ENCODE data around the gene SENP3. TPM values are rescaled to one million over a fixed set of nuclear protein-coding genes. Genes with fewer than 3 reads are reported as not detected.

The SENP3 gene
- total RNA-seq, 1 experiment from 2014 or later, result 52.0 TPM

DNA sequence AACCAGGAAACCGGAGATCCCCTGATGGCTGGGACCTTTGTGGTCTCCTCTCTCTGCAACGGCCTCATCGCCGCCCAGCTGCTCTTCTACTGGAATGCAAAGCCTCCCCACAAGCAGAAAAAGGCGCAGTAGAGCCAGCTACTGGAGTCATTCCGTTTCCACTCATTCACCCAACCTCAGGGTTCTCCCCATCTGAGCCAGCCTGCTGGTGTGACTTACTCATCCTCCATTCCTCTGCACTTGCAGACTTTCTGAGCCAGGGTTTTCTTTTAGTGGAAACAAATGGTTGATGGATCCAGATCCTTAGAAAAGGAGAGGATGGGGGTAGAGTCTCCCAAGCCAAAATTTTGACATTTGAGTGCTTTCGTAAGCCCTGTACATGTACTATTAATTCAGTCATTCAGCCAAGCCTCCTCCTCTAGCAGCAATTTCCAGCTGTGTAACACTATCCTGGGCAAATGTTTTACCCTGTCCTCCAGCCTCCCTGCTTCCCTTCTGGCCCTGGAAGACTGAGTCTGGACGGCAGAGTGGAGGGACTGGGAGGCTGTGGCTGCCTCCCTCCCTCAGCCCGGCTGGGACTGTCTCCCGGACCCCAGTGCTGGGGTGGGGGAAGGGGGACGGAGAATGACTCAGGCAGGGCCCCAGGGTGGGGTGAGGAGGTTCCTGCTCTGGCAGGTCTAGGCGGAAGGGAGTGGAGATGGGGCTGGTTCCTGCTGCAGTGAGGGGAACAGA lies 25.9 kb downstream of the SENP3 start:
- BruUV-seq (replicated peaks), result no TSS peak
- intact Hi-C loops (cut with micrococcal nuclease; ENCODE audit: unreplicated experiment), result no loop called here
- no peak for DNase-seq
- no peaks in the 10 kb centered on the region for H3K4me1 Mint-ChIP-seq (ENCODE audit: low read depth, unreplicated experiment)
- H3K9me3 Mint-ChIP-seq (ENCODE audit: low read depth, unreplicated experiment), result no peaks in the 10 kb centered on the region
- peaks cover 54% of the 10 kb centered on the region for H3K36me3 Mint-ChIP-seq (ENCODE audit: insufficient read depth, unreplicated experiment)
- CTCF ChIA-PET, result interaction anchor here (0.6 kb wide), 2 partner anchors 100 to 130 kb away, joined by 3 read pairs; partner anchors contain the start of genes DNAH2 and WRAP53
- TF ChIP-seq, protein P1, sequence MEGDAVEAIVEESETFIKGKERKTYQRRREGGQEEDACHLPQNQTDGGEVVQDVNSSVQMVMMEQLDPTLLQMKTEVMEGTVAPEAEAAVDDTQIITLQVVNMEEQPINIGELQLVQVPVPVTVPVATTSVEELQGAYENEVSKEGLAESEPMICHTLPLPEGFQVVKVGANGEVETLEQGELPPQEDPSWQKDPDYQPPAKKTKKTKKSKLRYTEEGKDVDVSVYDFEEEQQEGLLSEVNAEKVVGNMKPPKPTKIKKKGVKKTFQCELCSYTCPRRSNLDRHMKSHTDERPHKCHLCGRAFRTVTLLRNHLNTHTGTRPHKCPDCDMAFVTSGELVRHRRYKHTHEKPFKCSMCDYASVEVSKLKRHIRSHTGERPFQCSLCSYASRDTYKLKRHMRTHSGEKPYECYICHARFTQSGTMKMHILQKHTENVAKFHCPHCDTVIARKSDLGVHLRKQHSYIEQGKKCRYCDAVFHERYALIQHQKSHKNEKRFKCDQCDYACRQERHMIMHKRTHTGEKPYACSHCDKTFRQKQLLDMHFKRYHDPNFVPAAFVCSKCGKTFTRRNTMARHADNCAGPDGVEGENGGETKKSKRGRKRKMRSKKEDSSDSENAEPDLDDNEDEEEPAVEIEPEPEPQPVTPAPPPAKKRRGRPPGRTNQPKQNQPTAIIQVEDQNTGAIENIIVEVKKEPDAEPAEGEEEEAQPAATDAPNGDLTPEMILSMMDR (IDR thresholded peaks at IDR 0.05; ENCODE audit: unreplicated experiment), result no peak
- no peaks in the 10 kb centered on the region for H3K27me3 Mint-ChIP-seq (ENCODE audit: unreplicated experiment)
- no peak overlapping the region for H3K27ac Mint-ChIP-seq (ENCODE audit: unreplicated experiment)
- H3K4me3 Mint-ChIP-seq (ENCODE audit: low read depth, unreplicated experiment), result no peak overlapping the region

DNA sequence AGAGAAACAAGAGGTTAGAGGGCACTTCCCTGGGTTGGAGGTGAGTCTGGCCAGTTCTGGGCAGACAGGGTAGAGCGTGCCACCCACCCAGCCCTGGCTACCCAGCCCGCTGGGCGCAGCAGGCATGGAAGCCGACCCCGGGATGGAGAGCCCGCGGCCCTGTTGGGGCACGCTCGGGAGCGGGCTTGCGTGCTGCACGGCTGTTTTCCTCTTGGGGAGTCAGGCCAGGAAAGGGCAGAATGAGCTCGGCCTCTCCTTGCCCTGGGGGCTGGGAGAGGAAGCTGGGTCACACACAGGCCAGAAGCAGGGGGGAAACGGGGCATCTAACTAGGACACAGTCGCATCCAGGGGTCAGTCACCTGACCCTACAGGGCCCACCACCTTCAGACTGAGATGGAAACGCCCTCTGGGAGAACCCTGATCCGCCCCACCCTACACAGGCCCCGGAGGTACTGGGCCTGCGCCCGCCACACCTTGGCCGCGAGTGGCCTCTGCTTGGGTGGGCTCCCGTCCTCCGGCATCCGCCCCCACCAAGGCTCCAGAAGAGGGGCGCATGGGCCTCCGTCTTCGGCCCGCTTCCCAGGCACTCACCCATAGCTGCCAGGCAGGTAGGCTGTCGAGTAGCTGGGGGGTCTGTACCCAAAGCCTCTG lies 27.0 kb downstream of the SENP3 start:
- TF ChIP-seq, protein P1 (IDR thresholded peaks at IDR 0.05; ENCODE audit: unreplicated experiment), result no peak
- Mint-ChIP-seq H3K27ac (ENCODE audit: unreplicated experiment) (no peak overlapping the region), H3K27me3 (ENCODE audit: unreplicated experiment) (no peaks in the 10 kb centered on the region), H3K4me1 (ENCODE audit: low read depth, unreplicated experiment) (no peaks in the 10 kb centered on the region), H3K9me3 (ENCODE audit: low read depth, unreplicated experiment) (no peaks in the 10 kb centered on the region), H3K36me3 (ENCODE audit: insufficient read depth, unreplicated experiment) (peaks cover 51% of the 10 kb centered on the region), H3K4me3 (ENCODE audit: low read depth, unreplicated experiment) (no peak overlapping the region)
- intact Hi-C loops (cut with micrococcal nuclease; ENCODE audit: unreplicated experiment), result no loop called here
- CTCF ChIA-PET, result no interaction called here
- no TSS peak for BruUV-seq (replicated peaks)
- DNase-seq, result no peak

DNA sequence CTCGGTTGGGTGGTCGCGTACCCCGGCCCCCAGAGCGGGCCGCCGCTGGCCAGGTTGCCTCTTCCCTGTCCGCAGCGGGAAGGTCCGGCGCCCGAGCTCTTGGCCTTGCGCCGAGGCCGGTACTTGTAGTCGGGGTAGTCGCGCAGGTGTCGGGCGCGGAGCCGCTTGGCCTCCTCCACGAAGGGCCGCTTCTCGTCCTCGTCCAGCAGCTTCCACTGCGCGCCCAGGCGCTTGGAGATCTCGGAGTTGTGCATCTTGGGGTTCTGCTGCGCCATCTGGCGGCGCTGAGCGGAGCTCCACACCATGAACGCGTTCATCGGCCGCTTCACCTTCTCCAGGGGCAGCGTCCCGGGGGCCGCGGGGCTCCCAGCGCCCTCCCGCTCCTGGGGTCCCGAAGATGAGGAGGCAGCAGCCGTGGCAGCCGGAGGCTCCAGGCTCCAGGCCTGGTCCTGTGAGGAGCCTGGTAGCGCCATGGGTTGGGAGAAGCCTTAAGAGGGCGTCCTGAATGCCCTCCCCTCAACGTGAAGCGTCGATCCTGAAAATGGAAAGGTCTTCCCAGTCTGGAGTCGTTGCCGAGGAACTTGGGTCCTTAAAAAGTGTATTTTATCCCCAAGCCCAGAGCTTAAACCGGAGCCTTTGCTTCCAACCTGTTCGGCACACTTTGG lies 27.6 kb downstream of the SENP3 start:
- Mint-ChIP-seq H3K9me3 (ENCODE audit: low read depth, unreplicated experiment) (no peaks in the 10 kb centered on the region), H3K27ac (ENCODE audit: unreplicated experiment) (no peak overlapping the region), H3K27me3 (ENCODE audit: unreplicated experiment) (no peaks in the 10 kb centered on the region), H3K4me1 (ENCODE audit: low read depth, unreplicated experiment) (no peaks in the 10 kb centered on the region), H3K4me3 (ENCODE audit: low read depth, unreplicated experiment) (no peak overlapping the region), H3K36me3 (ENCODE audit: insufficient read depth, unreplicated experiment) (peaks cover 51% of the 10 kb centered on the region)
- intact Hi-C loops (cut with micrococcal nuclease; ENCODE audit: unreplicated experiment), result no loop called here
- no peak for DNase-seq
- CTCF ChIA-PET, result no interaction called here
- TF ChIP-seq, protein P1 (IDR thresholded peaks at IDR 0.05; ENCODE audit: unreplicated experiment), result no peak
- BruUV-seq (replicated peaks), result no TSS peak

DNA sequence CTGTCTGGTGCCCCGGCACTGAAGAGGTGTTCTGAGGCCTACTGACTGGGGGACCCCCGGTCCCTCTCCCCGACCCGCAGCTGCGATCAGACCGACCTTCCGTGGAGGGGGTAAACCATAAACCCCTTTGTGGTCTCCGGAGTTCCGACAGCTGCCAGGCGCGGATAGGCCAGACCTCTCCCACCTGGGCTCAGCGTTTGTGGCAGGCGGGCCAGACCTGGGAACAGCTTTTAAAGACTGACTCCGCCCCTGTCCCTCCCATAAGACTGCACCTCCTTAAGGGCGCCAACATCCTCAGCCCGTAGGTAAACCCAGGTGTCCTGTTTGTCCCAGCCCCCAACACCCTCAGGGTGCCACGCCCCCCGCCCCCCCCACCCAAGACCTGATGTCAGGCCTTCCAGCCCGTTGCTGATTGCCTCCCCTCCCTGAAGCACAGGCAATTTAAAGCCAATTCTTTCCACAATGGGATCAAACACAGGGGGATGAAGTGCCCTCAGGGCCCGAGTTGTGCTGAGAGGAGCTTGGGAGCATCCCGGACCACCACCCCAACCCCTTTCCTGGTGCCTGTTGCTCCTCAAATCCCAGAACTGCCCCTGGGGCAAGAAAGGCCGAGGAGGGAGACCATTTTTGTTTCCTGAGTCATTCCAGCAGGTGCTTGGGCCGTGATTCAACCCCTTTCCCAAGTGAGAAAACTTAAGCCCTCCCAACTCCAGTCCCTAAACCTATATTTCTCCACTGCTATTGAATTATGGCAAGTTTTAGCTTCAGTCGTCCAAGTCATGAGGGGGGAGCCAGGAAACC lies 28.4 kb downstream of the SENP3 start, which contains the start of gene SOX15:
SOX15 (minus strand) TSS at position 204 of the 801 bp plus-strand sequence. CDS start 418 bp downstream, outside the sequence.
- H3K27ac Mint-ChIP-seq (ENCODE audit: unreplicated experiment), result peak within 1 kb of the TSS; percentile 6
- H3K36me3 Mint-ChIP-seq (ENCODE audit: insufficient read depth, unreplicated experiment), result peaks cover 47% of the 10 kb centered on the region
- no peaks in the 10 kb centered on the region for H3K27me3 Mint-ChIP-seq (ENCODE audit: unreplicated experiment)
- H3K4me3 Mint-ChIP-seq (ENCODE audit: low read depth, unreplicated experiment), result no peak within 1 kb of the TSS
- no TSS peak for BruUV-seq (replicated peaks)
- DNase-seq, result no peak
- TF ChIP-seq, protein P1 (IDR thresholded peaks at IDR 0.05; ENCODE audit: unreplicated experiment), result no peak
- intact Hi-C loops (cut with micrococcal nuclease; ENCODE audit: unreplicated experiment), result no loop called here
- CTCF ChIA-PET, result no interaction called here
- no peaks in the 10 kb centered on the region for H3K9me3 Mint-ChIP-seq (ENCODE audit: low read depth, unreplicated experiment)
- H3K4me1 Mint-ChIP-seq (ENCODE audit: low read depth, unreplicated experiment), result no peaks in the 10 kb centered on the region
